GM12878 (cell line): Measurements from ENCODE around the gene SPATA6.

Source experiments
- FOXM1 ChIP-seq: IDR thresholded peaks from 2 replicates; pipeline ENCODE4 v1.6.1; 2012; ENCODE audit warnings: low read depth, mild to moderate bottlenecking, inconsistent platforms, low read length, moderate library complexity
- MYB ChIP-seq: fragments of 150-350 bp; IDR thresholded peaks from 2 replicates; pipeline ENCODE4 v1.6.1; 2014; ENCODE audit warnings: mild to moderate bottlenecking, low read depth, low read length, borderline replicate concordance
- PML ChIP-seq: IDR thresholded peaks from 2 replicates; pipeline ENCODE4 v1.6.1; 2012; ENCODE audit warnings: low read length, inconsistent platforms
- POLR2AphosphoS5 ChIP-seq: IDR thresholded peaks from 2 replicates; pipeline ENCODE4 v1.6.1; 2011; ENCODE audit warnings: mild to moderate bottlenecking, low read length, inconsistent platforms
- RAD51 ChIP-seq: fragments of 450-650 bp; IDR thresholded peaks from 2 replicates; pipeline ENCODE4 v1.6.1; 2016; ENCODE audit warnings: moderate library complexity, mild to moderate bottlenecking, inconsistent platforms
- STAT1 ChIP-seq: fragments of 450-650 bp; conservative IDR thresholded peaks from 2 replicates; pipeline ENCODE4 v1.6.1; 2014; ENCODE audit warnings: antibody characterized with exemption, mild to moderate bottlenecking
- ZNF24 ChIP-seq: fragments of 450-650 bp; IDR thresholded peaks from 2 replicates; pipeline ENCODE4 v1.6.1; 2017; ENCODE audit warnings: antibody characterized with exemption, mild to moderate bottlenecking
- ZSCAN29 ChIP-seq: fragments of 450-650 bp; IDR thresholded peaks from 2 replicates; pipeline ENCODE4 v1.6.1; 2017; ENCODE audit warnings: mild to moderate bottlenecking, moderate library complexity
- TF ChIP-seq, protein P1 (sequence below): IDR thresholded peaks from 2 replicates; pipeline ENCODE4 v1.6.1; 2012; ENCODE audit warnings: low read depth, low read length, improper control_type of control experiment
- TF ChIP-seq, protein P2 (sequence below), 3 experiments: IDR thresholded peaks in 2 of 3; conservative IDR thresholded peaks in 1 of 3; 2 replicates each; pipeline ENCODE4 v1.5.1; 2011; ENCODE audit warnings: low read depth in 3 of 3, low read length in 3 of 3, mild to moderate bottlenecking in 3 of 3, control low read depth in 2 of 3, moderate library complexity in 2 of 3, inconsistent platforms in 1 of 3, mixed read lengths in 1 of 3; ENCODE audit not compliant: control insufficient read depth in 2 of 3, insufficient read depth in 1 of 3; ENCODE audit errors: extremely low read depth in 1 of 3
- TF ChIP-seq, protein P3 (sequence below): IDR thresholded peaks from 2 replicates; pipeline ENCODE4 v1.6.1; 2012; ENCODE audit warnings: mild to moderate bottlenecking, low read depth, low read length

DNA sequence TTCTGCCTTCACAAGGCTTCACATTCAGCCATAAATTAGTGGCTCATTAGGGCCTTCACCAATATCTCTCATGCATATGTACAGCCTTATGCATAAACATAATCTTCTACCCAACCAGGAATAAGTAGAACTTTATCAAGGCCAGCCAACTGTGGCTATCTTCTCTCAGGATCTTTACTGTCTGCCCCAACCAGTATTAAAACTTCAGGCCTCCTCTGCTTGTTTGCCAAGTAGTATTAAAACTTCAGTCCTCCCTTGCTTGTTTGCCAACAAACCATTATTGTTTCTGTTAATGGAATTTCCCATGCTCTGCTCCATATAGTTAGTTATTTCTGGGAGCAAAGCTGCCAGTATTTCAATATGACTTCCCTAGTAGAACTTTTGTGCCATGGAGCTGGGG is 169.4 kb downstream of the SPATA6 start:
- TF ChIP-seq STAT1, result no peak
- no peak for TF ChIP-seq MYB
- TF ChIP-seq ZSCAN29, result no peak
- TF ChIP-seq, protein P1, sequence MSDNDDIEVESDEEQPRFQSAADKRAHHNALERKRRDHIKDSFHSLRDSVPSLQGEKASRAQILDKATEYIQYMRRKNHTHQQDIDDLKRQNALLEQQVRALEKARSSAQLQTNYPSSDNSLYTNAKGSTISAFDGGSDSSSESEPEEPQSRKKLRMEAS, result no peak
- TF ChIP-seq PML, result no peak
- TF ChIP-seq RAD51, result no peak
- TF ChIP-seq, protein P2, sequence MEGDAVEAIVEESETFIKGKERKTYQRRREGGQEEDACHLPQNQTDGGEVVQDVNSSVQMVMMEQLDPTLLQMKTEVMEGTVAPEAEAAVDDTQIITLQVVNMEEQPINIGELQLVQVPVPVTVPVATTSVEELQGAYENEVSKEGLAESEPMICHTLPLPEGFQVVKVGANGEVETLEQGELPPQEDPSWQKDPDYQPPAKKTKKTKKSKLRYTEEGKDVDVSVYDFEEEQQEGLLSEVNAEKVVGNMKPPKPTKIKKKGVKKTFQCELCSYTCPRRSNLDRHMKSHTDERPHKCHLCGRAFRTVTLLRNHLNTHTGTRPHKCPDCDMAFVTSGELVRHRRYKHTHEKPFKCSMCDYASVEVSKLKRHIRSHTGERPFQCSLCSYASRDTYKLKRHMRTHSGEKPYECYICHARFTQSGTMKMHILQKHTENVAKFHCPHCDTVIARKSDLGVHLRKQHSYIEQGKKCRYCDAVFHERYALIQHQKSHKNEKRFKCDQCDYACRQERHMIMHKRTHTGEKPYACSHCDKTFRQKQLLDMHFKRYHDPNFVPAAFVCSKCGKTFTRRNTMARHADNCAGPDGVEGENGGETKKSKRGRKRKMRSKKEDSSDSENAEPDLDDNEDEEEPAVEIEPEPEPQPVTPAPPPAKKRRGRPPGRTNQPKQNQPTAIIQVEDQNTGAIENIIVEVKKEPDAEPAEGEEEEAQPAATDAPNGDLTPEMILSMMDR (IDR thresholded peaks at IDR 0.05 in 2 of 3, conservative IDR thresholded peaks at IDR 0.05 in 1 of 3; ENCODE audit: control insufficient read depth in 2 of 3, extremely low read depth in 1 of 3, insufficient read depth in 1 of 3, low read depth in 3 of 3, low read length in 3 of 3), result no peak
- TF ChIP-seq, protein P3, sequence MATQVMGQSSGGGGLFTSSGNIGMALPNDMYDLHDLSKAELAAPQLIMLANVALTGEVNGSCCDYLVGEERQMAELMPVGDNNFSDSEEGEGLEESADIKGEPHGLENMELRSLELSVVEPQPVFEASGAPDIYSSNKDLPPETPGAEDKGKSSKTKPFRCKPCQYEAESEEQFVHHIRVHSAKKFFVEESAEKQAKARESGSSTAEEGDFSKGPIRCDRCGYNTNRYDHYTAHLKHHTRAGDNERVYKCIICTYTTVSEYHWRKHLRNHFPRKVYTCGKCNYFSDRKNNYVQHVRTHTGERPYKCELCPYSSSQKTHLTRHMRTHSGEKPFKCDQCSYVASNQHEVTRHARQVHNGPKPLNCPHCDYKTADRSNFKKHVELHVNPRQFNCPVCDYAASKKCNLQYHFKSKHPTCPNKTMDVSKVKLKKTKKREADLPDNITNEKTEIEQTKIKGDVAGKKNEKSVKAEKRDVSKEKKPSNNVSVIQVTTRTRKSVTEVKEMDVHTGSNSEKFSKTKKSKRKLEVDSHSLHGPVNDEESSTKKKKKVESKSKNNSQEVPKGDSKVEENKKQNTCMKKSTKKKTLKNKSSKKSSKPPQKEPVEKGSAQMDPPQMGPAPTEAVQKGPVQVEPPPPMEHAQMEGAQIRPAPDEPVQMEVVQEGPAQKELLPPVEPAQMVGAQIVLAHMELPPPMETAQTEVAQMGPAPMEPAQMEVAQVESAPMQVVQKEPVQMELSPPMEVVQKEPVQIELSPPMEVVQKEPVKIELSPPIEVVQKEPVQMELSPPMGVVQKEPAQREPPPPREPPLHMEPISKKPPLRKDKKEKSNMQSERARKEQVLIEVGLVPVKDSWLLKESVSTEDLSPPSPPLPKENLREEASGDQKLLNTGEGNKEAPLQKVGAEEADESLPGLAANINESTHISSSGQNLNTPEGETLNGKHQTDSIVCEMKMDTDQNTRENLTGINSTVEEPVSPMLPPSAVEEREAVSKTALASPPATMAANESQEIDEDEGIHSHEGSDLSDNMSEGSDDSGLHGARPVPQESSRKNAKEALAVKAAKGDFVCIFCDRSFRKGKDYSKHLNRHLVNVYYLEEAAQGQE, result no peak
- TF ChIP-seq ZNF24, result no peak
- TF ChIP-seq POLR2AphosphoS5, result no peak
- no peak for TF ChIP-seq FOXM1
